Limb (tissue), 2 donors: Measurements from ENCODE around the gene KIF5A.
A peak's percentile ranks its signal among the peaks of the same experiment; 100 is the strongest.
"Not testable (repeated sequence)": the region's sequence is repeated elsewhere in the genome, so short reads cannot be mapped to it uniquely, and the experiment has no call there.

Experiments
- DNase-seq, 2 donors: peaks; one replicate each; pipeline ENCODE4 v3.0.0-alpha.2; 2016; ENCODE audit errors: extremely low spot score in 2 of 2

KIF5A gene

DNA sequence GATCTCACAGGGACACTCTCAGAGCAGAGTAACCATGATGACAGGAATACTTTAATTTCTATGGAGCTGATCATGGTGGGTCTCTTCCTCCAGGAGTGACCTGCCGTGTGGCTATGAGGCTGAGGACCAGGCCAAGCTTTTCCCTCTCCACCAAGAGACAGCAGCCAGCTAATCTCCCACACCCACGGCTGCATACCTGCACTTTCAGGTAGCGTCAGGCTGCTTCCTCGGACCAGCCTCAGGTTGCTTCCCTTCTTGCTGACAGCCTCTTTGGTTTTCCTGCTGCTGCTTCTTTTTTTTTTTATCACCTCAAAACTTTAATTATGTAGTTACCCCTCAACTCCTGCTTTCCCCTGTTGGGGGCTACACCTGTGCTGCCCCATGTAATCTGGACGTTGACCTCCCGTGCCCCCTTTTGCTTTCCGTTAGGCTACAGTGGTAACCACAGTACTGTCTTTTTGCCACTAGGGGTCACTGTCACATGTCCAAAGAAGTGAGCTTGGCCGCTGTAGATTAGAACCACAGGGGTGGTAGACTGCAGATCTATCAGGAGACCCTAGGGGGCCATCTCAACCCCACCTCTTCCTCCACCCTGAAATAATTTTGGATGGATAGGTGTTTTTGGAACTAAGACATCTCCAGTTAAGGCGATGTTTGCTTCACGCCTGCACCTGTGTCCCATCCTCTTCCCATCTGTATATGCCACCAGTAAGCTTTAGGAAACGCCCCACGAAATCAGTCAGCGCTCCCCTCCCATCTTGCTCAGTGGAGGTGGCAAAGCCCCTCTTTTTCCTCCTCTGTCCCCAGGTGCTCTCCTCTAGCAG is 33.4 kb downstream of the KIF5A start:
- DNase-seq = peak; percentile 68 to 84

DNA sequence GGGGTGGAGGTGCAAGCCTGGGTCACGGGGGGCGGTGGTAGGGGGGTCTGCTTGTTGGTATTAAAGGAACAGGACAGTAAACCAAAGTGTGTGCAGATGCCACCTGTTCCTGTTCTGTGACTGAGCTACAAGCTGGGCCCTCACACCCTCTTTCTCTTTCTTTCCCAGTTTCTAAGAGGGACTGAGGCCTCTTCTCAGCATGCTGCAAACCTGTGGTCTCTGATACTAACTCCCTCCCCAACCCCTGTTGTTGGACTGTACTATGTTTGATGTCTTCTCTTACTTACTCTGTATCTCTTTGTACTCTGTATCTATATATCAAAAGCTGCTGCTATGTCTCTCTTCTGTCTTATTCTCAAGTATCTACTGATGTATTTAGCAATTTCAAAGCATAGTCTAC is 34.2 kb downstream of the KIF5A start:
- no peak for DNase-seq

DNA sequence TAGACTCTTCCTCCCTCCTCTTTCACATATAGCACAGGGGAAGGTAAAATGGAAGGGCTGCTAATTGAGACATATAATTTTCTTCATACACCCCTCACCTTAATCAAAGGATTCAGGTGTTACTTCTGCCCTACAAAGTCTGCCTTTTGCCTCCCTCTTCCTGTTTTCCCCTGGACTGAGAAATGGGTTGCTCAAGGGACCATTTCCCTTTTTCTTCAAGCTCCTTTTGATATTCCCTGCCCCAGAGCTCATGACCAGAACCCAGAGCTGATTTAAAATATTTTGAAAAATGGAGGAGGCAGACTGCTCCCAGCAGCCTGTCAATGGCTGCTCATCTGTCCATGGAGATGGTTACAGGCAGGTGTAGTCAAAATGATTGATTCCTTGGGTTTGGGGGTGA is 34.8 kb downstream of the KIF5A start:
- DNase-seq = no peak

DNA sequence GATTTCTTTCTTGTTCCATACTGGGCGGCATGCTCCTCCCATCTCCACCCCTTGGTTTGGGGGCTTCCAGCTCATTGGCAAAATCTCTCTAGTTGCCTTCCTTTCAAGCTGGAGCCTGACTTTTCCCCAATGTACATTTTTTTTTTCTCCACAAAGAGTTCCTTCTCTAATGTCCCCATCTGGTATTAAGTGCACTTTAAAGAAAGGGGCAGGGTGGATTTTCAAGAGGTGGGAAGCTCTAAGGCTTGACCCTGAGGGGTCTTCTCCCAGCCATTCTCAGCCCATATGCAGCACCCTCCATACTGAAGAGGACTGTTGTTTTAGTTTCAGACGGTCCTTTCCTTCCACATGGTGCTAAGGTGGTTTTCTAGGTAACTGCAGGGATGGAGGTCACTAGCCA is 35.3 kb downstream of the KIF5A start:
- no peak for DNase-seq

DNA sequence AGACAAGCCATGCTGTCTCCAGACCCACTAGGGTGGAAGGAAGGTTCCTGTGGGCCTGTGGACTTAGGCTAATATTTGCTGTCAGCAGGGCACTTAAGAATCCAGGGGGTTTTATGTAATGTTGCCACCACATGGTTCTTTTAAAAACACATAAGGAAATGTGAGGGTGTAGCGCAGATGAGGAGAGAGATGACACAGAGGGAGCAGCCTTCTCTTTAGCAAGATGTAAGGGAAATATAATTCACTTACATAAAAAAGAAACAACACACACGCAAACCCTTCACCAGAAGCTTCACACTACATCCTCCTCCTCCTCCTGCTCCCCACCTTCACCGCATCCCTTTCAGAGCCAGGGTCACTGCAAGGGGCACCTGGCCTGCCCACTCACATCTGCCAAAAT is 36.3 kb downstream of the KIF5A start:
- DNase-seq = no peak

DNA sequence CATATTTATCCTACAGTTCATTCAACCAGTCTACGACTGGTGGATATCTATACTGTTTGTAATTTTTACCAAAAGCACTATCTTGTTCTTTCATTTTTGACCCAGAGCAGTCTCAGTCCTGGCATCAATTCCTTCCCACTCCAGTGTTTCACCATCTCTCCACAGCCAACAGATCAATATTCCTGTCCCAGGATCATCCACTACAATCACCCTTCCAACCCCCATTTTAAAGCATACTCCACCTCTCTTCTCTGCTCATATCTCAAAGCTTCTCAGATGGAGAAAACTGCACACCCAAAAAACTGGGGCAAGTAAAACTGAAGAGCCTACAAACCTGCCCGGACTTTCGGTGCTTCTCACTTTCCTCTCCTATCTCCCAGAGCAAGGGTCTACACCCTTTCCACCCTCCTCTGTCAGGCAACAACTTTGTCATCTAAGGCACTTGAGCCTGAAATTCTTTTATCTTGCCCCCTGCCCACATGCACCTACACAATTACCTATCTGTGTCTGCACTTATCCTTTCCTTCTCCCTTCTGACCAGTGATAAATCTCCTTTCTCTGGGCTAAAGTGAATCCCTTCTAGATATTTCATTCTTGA is 37.1 kb downstream of the KIF5A start:
- DNase-seq = no peak

DNA sequence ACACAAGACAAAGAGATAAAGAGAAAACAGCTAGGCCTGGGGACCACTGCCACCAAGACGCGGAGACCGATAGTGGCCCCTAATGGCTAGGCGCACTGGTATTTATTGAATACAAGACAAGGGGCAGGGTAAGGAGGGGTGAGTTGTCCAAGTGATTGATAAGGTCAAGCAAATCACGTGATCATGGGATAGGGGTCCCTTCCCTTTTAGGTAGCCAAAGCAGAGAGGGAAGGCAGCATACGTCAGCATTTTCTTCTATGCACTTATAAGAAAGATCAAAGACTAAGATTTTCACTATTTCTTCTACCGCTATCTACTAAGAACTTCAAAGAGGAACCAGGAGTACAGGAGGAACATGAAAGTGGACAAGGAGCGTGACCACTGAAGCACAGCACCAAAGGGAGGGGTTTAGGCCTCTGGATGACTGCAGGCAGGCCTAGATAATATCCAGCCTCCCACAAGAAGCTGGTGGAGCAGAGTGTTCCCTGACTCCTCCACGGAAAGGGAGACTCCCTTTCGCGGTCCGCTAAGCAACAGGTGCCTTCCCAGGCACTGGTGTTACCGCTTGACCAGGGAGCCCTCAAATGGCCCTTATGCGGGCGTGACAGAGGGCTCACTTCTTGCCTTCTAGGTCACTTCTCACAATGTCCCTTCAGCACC is 39.2 kb downstream of the KIF5A start:
- not testable (repeated sequence) for DNase-seq

DNA sequence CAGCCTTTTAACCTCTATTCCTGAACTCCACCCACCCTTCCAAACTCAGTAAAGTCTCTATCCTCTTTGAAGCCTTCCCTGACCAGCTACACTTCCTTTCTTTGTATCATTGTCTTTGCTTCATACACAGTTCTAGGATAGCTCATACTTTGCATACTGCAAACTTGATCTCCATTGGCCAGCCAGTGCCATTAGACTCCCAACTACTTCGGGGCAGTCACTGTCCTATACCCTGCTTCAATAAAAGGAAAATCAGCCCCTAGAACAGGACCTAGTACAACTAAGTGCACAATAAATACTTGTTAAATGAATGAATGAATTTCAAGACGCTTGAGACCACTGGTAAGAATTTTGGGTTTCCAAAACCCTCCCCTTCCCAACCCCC is 40.6 kb downstream of the KIF5A start:
- DNase-seq = no peak

DNA sequence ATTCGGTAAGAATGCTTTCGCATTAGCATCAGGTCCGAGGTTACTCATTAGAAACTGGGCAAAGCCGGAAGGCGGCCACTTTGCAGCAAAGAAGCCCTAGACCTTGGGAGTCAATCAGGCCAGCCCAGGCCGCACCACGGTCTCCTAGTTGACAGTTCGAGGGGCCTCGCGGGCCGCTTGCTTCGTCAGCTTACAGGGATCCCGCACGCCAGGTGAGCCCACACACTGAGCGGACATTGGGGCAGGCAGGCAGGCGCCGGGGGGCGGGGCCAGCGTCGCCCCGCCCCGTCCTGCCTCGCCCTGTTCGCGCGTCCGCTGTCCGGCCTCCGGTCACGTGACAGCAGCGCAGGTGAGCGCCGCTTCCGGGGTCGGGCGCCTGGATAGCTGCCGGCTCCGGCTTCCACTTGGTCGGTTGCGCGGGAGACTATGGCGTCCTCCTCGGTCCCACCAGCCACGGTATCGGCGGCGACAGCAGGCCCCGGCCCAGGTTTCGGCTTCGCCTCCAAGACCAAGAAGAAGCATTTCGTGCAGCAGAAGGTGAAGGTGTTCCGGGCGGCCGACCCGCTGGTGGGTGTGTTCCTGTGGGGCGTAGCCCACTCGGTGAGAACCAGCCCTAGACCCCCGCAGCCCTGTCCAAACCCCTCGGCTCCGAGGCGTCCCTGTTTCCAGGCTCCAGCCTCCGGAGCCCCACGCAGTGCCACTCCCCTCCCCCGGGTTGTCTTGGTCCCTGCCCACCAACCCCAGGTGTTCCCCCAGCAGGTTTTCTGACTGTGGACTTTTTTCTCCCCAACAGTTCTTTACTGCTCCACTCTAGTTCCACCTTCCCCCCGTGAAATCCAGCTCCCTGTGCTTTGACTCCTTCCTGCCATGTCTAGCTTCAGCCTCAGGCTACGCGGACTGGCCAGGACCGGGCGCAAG is 41.3 kb downstream of the KIF5A start, which contains the start of gene PIP4K2C:
PIP4K2C (plus strand) TSS at position 329 of the 918 bp plus-strand sequence; CDS start at position 427, 98 bp downstream.
- DNase-seq = peak; percentile 47 to 81

DNA sequence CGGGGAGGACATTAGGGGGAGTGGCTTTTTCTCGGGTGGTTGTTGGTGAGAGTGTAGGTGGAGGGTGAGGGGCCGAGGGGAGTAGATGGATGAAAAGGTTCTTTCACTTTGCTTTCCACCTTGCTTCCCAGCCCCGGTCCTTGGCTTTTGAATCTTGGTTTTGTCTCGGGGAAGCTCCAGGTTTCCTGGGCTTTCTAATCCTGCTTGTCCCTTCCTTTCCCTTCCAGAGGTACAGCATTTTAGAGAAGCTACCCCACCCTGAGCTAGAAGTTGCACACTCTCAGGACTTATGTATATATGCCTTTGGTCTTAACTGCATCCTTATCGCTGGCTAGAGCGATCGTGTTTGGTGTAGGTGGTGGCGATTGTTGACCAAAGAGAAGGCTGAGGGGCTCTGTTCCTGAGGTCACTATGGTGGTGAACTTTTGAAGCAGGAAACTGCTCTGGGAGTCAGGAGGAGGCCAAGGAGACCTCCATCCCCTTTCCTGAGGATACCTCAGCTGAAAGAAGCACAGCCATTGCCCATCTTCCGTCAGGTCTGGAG is 42.0 kb downstream of the KIF5A start:
- no peak for DNase-seq

DNA sequence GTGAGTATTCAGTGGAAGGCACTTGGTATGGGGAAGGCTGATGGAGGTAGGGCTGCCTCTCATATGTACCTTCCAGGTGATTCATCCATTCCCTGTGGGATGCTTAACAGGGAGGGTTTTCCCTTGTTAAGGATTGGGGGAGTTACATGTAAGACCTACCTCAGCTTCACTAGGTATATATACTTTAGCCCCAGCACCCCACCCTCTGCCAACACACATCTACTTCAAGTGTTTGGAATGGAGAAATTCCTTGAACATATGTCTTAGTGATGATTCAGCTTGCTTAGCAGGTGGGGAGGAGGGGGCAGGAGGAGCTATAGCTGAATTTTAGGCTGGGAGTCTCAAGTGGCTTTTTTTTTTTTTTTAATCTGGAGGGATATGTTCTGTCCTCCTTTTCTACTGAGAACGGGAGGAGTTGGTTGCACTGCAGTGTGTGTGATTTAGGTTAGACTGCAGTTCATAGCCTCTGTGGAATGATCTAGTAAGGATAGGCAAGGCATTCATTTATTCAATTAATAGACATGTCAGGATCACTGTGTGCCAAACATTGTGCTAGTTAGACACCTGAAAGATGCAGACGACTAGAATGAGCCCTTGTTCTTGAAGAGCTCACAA is 42.8 kb downstream of the KIF5A start:
- no peak for DNase-seq

DNA sequence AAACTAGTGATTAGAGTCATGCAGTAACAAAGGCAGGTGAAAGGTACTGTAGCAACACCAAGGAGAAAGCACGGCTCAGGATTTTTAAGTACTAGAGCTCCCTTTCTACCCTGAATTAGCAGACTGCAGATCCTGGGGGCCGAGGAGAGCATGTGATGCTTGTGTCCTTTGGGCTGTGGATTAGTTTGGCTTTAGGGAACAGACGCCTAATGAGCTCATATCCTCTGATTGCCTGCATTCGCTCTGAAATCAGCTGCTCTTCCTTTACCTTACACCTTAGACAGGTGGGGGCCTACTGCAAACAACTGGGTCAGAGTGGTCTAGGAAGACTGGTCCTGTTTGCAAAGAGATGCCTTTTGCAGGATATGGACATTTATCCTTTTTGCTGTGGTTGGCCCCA is 43.3 kb downstream of the KIF5A start:
- no peak for DNase-seq

DNA sequence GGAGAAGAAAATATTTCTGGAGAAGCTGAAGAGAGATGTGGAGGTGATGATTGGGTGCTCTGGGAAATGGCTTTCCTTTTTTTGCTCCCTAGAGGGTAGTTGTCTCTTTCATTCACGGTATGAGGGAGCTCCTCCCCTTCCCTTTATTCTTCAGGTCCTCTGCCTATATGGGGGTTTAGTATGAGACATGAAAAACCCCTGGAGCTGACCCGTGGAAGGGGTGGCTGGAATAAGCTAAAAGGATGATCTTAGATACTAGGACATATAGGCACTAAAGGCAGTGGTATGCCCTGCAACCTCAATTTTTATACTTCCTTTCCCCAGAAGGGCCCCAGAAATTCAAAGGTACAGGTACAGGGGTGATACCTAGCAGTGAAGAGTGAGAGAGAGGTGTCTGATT is 50.6 kb downstream of the KIF5A start:
- no peak for DNase-seq

DNA sequence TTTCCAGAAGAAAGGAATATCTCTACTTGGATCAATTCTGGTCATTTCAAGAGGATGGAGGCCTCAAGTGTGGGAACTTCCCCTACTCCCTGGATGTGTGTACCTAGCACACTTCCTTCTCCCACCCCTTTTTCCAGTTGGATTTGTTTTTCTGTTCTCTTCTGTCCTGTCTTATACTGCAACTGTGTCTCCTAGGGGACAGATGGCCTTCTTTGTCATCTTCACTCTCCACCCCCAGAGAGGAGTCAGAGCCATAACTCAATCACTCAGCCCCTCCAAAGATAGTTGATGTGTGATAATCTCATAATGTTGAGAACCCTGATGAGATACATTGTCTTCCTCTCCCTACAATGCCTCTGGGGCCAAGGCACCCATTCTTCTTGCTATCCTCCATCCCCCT is 52.7 kb downstream of the KIF5A start:
- no peak for DNase-seq

DNA sequence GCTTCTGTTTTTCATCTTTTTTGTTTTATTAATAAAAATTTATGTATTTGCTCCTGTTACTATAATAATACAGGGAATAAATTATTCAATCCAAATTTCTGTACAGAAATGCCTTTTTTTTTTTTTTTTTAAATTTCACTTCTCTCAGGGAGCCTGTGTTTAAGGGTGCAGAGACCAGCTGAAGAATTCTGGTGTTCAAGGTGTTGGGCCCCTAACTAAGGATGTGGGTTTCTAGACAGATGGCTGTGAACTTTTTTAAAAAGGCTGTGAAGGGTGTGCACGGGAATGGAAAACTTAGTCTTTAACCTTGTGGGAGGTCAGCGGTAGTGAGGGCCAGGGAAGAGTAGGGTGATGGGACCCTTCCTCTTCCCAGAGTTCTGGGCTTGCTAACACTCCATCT is 53.5 kb downstream of the KIF5A start:
- DNase-seq = no peak

DNA sequence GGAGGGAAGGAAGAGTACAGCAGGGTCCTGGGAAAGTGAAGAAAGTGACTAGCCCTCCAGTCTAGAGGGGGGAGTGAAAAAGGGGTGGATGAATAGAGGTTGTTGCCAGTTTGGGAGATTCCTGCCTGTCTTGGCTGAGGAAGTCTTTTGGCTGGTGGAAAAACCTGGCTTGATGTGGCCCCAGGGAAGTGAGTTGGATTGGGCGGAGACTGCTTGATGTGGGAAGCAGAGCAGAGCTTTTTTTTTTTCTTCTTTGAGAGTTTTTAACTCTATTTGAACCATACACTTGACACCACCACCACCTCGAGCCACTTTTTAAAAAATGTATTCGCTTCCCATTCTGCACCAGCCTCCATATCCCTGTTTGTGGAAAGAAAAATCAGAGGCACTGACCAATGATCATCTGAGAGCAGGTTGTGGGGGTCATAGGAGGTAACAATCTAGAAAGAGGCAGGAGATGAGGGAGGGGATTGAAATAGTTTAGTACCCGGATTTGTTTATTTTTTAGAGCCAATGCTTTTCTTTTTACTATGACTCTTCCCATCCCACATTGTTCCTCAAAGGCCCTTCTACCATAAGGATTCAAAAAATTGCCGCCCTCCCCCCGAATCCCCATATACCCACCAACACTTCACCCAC is 54.1 kb downstream of the KIF5A start:
- DNase-seq = peak; percentile 71 to 79

DNA sequence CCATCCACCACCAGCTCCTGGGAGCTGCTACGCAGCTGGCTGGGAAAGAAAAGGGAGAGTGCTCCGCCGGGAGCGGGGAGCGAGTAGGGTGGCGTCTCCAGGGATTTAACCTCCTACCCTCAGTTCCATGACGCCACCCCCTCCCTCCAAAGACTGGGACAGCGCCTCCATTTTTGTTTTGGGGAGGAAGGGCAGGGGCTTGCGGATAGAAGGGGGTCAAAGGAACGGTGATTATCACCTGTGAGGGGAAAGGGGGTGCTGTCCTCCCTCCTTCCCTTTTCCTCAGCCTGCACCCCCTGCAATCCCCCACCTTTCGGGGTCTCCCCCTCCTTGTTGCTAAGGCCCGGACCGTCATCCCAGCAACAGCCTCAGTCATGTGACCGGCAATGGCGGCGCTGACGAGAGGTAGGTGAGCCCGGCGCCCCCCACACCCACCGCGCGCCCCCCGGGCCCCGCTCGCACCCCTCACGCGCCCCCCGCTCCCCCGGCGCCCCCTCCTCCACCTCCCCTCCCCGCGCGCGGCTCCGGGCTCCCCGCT is 54.7 kb downstream of the KIF5A start, which contains the start of gene DTX3:
DTX3 (plus strand) TSS at position 371 of the 538 bp plus-strand sequence. CDS start 1,694 bp downstream, outside the sequence.
- DNase-seq = peak in 1 of 2 donors; percentile 81

DNA sequence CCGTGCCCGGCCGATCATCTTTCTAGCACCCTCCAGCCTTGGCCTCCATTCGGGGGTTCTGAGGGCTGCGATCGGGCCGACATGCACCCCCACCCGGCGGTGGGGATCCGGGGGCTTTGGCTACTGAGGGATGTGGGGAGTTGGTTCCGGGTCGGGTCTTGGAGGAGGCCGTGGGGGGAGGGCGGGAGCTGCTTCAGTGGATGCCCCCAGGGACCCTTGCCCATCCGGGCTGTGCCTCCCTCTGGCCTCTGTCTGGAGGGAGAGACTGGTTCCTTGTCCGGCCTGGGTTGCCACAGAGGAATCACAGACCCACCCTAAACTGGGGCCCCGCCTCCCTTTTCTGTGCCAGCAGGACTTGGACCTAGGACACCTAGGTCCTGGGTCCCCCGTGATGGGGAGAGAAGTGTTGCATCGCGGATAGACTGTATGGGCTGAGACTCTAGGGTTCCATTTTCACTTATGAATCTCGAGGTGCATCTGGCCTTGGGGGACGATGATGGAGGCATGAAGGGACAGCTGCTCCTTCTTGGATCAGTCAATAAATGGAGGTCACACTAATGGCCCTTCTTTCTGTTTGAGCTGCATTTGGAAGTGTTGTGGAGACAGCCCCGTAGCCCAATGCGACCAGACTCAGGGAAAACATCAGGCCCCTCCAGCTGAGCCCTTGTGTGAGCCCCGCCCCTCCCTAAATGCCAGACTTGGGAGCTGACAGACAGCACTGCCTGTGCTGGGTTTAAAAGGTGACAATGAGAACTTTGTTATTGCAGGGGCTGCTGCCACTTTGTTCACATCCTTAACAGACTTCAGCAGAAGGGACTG is 55.4 kb downstream of the KIF5A start:
- peak; percentile 46 to 47 for DNase-seq

DNA sequence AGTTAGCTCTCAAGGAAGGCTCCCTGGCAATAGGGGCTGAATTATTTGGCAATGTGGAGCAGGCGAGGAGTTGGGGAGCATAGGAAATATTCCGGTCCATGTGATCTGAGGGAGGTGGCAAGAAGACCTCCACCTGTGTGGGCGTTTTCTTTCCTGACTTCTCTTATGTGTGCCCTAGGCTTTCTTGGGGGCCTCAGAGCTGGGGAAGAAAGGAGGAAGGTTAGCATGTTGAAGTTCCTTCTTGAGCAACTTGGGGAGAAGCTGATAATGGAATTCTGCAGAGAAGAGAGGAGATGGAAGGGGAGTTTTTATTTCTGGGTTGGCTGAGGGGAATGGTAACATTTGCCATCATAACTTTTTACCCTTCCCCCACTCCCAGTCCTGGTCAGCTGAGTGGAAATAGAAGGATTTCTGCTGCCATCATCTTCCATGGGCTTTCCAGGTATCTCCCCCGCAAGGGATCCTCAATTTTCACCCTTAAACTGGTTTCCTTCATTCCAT is 56.0 kb downstream of the KIF5A start:
- no peak for DNase-seq
